GM18498 (cell line): ENCODE data around the gene DENND5B.
A peak's percentile ranks its signal among the peaks of the same experiment; 100 is the strongest.
"Not testable (repeated sequence)": the region's sequence is repeated elsewhere in the genome, so short reads cannot be mapped to it uniquely, and the experiment has no call there.

Experiments used
- ATAC-seq: cut with Tn5 transposase; IDR thresholded peaks from one replicate; pipeline ENCODE4 v1.9.1; 2021; ENCODE audit warnings: mild to moderate bottlenecking, moderate library complexity; ENCODE audit not compliant: unreplicated experiment

The DENND5B gene

GRCh38 chr12:31388713-31389112 lies 202.2 kb downstream of the DENND5B start:
- no peak for ATAC-seq

GRCh38 chr12:31387466-31387865 lies 203.5 kb downstream of the DENND5B start:
- ATAC-seq = no peak

GRCh38 chr12:31387011-31387410 lies 203.9 kb downstream of the DENND5B start:
- no peak for ATAC-seq

GRCh38 chr12:31386364-31386777 lies 204.6 kb downstream of the DENND5B start:
- no peak for ATAC-seq

GRCh38 chr12:31377210-31377609 lies 213.7 kb downstream of the DENND5B start:
- ATAC-seq = not testable (repeated sequence)

- ATAC-seq = not testable (repeated sequence)
Observed at GRCh38 chr12:31375422-31375821, 215.5 kb downstream of the DENND5B start.

- ATAC-seq = no peak
Observed at GRCh38 chr12:31371256-31371620, 219.7 kb downstream of the DENND5B start.

- no peak for ATAC-seq
Observed at GRCh38 chr12:31370531-31371255, 220.2 kb downstream of the DENND5B start.

GRCh38 chr12:31369712-31370521 lies 221.0 kb downstream of the DENND5B start:
- no peak for ATAC-seq

GRCh38 chr12:31368666-31369361 lies 222.1 kb downstream of the DENND5B start:
- no peak for ATAC-seq

GRCh38 chr12:31366104-31366621 lies 224.8 kb downstream of the DENND5B start:
- no peak for ATAC-seq

- no peak for ATAC-seq
Observed at GRCh38 chr12:31363831-31364230, 227.1 kb downstream of the DENND5B start.

GRCh38 chr12:31363416-31363809 lies 227.5 kb downstream of the DENND5B start:
- ATAC-seq = peak; percentile 14

GRCh38 chr12:31362759-31363415 lies 228.0 kb downstream of the DENND5B start:
- peak; percentile 78 for ATAC-seq

GRCh38 chr12:31362115-31362758 lies 228.7 kb downstream of the DENND5B start:
- peak; percentile 51 for ATAC-seq

- no peak for ATAC-seq
Observed at GRCh38 chr12:31361730-31362114, 229.2 kb downstream of the DENND5B start.

- no peak for ATAC-seq
Observed at GRCh38 chr12:31355747-31356107, 235.2 kb downstream of the DENND5B start.

- ATAC-seq = no peak
Observed at GRCh38 chr12:31353750-31354708, 236.9 kb downstream of the DENND5B start.

GRCh38 chr12:31346267-31346666 lies 244.7 kb downstream of the DENND5B start:
- no peak for ATAC-seq
